ENCODE measurements around the gene SEC14L1.
"Not testable (repeated sequence)": the region's sequence is repeated elsewhere in the genome, so short reads cannot be mapped to it uniquely, and the experiment has no call there.

Gene SEC14L1

GRCh38 chr17:77140878-77141767, at the start of gene SEC14L1:
TSS of gene SEC14L1 (plus strand) at chr17:77140969. CDS start at chr17:77143597, 2,628 bp downstream.
- DNase-seq (ENCODE audit: low read depth): no peak

DNA sequence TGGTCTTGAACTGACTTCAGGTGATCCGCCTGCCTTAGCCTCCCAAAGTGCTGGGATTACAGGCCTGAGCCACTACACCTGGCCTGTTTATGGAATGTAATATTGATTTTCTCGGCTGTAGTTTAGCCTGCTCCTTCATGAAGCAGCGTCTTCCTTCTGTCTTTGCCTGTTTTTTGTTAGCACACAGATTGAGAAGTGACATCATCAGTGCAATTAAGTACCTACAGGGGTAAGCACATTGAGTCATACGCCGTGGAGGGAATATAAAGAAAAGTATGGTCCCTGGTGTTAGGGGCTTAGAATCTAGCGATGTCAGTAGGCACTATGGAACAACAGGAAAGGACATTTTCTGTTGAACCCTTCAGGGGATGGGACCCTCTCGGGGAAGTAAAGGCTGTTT, 48.7 kb upstream of the SEC14L1 start:
- DNase-seq (ENCODE audit: low read depth): no peak

GRCh38 chr17:77095461-77095860, 45.3 kb upstream of the SEC14L1 start:
- DNase-seq (ENCODE audit: low read depth): no peak

GRCh38 chr17:77096570-77097214, 44.1 kb upstream of the SEC14L1 start:
- DNase-seq (ENCODE audit: low read depth): no peak

DNA sequence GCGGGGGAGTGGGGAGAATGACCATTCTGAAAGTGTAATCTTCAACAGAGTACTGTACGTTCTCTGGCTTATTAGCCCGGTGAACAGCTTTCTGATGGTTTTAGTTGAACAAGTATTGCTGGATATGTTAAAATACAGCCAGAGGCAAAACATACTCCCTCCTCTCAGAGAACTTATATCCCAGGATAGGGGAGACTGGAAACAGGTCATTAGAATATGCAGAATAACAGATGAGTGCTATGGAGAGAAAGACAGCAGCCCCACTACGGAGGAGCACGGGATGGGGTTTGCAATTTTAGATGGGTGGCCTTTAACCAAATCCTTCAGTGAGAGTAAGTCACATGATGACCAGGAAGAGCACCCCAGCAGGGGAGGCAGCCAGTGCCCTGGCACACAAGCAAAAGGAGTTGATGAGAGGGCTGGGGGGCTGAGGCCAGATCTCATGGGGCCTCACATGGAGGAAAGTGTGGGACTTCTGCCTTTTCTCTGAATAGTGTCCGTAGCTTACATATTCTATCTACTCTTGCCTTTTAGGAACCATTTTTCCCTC, 43.1 kb upstream of the SEC14L1 start:
- DNase-seq (ENCODE audit: low read depth): no peak

GRCh38 chr17:77098884-77099545, 41.8 kb upstream of the SEC14L1 start:
- DNase-seq (ENCODE audit: low read depth): no peak

DNA sequence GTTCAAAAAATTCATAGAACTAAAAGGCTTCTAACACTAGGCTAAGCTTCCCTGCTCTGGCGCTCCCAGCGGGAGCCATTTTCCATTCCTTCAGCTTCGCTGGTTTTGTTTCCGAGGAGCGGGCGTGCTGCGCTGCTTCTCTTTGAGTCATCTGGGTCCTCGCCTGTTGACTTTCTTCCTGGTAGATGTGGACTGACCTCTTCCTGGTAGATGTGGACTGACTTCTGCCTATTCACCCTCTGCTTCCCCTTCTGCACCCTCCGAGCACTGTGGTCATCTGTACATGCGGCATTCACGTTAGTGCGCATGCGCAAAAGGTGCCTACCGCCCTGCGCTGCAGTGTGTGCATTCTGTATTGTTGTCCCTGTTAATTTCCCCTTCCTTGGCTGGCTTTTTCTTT, 40.8 kb upstream of the SEC14L1 start:
- no peak for DNase-seq (ENCODE audit: low read depth)

- DNase-seq (ENCODE audit: low read depth): no peak
These were observed 39.0 kb upstream of the SEC14L1 start for GRCh38 chr17:77101521-77102410.

- DNase-seq (ENCODE audit: low read depth): not testable (repeated sequence)
These were observed 38.2 kb upstream of the SEC14L1 start for GRCh38 chr17:77102411-77103134.

DNA sequence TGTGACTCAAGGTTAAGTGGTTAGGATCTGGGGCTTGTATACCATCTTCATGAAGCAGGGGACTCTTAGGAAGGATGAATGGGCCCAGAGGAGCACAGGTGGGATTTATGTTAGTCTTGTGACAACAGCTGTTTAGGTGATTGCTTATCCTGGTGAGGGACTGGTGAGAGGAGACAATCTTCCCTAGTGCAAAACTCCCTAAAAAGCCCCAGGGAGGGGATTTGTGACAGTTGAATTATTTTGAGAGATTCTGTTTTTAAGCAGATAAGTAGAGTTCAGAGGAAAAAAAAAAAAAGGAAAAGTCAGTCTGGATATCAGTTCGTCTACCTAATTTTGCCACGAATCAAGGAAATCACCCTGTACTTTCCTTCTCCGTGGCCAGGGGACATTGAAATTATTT, 35.1 kb upstream of the SEC14L1 start:
- no peak for DNase-seq (ENCODE audit: low read depth)

DNA sequence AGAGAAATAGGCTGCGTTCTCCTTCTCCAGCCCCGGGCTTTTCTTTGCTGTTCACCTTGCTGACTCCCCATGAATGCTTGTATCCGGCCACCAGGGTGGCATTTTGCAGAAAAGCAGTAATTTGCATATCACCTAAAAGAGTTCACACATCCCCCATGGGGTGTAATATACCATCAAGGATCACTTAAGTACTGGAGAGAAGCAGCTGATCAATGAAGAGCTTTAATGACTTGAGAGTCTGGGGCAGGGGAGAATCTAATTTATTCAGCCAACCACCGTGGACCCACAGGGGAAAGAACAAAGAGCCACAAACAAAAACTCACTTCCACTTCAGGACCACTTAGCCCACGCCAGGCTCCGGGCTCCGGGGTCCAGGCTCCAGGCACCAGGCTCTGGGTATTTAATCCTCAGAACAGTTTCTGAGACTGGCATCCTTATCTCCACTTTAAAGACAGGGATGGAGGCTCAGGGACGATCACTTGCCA, 33.9 kb upstream of the SEC14L1 start:
- no peak for DNase-seq (ENCODE audit: low read depth)

DNA sequence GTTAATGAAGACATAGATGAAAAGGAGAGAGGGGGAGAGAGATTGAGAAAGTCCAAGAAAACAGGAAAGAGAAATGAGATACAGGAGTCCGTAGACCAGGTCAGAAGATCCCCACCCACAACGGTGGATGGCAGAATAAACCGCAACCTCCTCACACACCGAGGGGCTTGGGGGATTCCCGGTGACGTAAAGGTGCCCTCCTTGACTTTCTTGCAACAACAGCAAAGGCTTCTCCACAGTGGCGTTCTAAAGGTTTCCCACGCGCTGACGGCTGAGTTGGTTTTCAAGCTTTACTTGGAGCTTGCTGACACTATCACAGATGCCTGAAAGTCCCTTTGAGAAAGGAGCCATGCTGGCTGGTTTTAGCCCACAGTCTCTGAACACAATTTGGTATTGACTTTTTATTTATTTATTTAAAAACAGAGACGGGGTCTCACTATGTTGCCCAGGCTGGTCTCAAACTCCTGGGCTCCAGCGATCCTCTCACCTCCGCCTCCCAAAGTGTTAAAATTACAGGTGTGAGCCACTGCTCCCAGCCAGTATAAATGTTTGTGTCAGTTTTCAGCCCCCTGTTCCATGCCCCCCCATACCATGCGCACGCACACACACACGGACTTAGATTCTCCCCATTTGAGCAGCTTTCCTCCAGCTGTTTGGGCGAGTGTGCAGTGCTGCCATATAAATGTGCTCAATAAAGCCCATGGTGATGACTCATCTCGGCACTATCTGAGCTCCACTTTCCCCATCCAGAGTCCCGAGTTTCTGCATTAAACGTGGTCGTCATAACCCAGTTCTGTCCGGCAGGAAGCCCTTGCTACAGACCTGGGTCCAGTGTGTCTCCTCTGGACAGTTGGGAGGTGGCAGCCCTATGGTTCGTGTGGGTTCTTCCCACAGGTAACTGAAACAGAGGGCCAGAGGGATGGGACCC, 33.0 kb upstream of the SEC14L1 start:
- no peak for DNase-seq (ENCODE audit: low read depth)

DNA sequence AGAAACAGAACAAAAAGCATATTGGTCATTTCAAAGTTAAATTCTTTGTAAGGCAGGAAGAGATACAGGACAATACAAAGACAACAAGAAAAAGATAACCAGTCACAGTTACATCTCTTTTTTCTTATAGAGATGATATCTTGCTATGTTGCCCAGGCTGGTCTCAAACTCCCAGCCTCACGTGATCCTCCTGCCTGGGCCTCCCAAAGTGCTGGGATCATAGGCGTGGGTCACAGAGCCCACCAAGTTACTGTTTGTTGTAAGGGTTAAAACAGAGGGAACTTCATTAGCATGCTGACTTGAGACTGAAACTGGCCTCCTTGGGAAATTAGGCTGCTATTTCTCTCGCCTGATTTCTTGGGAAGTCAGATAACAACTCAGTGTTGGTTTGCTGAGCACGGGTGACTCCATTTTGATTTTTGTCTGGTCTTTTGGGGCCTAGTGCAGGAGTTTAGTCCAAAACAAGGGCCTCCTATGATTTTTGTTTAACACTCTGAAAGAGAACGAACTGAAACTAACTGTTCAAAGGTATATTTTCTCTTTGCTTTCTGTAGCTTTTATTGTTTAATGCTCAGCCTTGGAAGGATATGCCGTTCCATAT, 31.5 kb upstream of the SEC14L1 start:
- no peak for DNase-seq (ENCODE audit: low read depth)

GRCh38 chr17:77109764-77110359, 30.9 kb upstream of the SEC14L1 start:
- no peak for DNase-seq (ENCODE audit: low read depth)

DNA sequence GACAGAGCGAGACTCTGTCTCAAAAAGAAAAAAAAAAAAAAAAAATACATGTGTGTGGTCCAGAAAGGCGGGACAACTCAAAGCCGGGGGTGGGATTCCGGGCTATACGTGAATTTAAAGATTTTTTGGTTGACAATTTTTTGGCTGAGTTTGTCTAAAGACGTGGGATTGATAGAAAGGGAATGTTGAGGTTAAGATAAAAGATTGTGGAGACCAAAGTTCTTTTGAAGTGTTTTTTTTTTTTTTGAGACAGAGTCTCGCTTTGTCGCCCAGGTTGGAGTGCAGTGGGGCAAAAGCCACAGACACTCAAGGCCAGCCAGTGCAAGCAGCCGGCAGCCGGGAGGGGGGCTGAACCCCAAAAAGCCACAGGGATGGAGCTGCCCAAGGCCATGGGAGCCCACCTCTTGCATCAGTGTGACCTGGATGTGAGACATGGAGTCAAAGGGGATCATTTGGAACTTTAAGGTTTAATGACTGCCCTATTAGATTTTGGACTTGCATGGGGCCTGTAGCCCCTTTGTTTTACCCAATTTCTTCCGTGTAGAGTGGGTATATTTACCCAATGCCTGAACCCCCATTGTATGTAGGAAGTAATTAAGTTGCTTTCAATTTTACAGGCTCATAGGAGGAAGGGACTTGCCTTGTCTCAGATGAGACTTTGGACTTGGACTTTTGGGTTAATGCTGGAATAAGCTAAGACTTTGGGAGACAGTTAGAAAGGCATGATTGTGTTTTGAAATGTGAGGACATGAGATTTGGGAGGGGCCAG, 29.4 kb upstream of the SEC14L1 start:
- not testable (repeated sequence) for DNase-seq (ENCODE audit: low read depth)

DNA sequence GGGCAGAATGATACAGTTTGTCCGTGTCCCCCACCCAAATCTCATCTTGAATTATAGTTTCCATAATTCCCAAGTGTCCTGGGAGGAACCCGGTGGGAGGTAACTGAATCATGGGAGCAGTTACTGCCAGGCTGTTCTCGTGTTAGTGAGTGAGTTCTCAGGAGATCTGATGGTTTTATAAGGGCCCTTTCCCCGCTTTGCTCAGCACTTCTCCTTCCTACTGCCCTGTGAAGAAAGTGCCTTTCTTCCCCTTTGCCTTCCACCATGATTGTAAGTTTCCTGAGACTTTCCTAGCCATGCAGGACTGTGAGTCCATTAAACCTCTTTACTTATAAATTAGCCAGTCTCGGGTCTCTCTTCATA, 28.9 kb upstream of the SEC14L1 start:
- DNase-seq (ENCODE audit: low read depth): no peak

GRCh38 chr17:77115510-77115909, 25.3 kb upstream of the SEC14L1 start:
- DNase-seq (ENCODE audit: low read depth): no peak

GRCh38 chr17:77115947-77116346, 24.8 kb upstream of the SEC14L1 start:
- DNase-seq (ENCODE audit: low read depth): no peak
